GM12878 (cell line): ENCODE results near the gene LTN1. TPM values are rescaled to one million over a fixed set of nuclear protein-coding genes. Genes with fewer than 3 reads are reported as not detected.

Source experiments
- ATAC-seq: fragments of 200-7000 bp; cut with Tn5 transposase; 3 replicates; pipeline ENCODE4 v1.9.1; 2020; ENCODE audit warnings: mild to moderate bottlenecking, moderate library complexity
- BruUV-seq: library from RNA; stranded (reverse); fragments of 400-500 nt; replicated peaks from 2 replicates; lab custom pipeline; 2021; lab: Mats Ljungman, UMichigan
- CTCF ChIA-PET: fragments of 300-600 bp; sonication (Branson Sonifier 250); formaldehyde crosslinking; extraction: SDS; loops from one replicate; lab custom pipeline; 2021; ENCODE audit warnings: inconsistent platforms; lab: Yijun Ruan, JAX
- POLR2A ChIA-PET: fragments of 350-600 bp; formaldehyde crosslinking; extraction: SDS; loops from one replicate; lab custom pipeline; 2021; ENCODE audit warnings: inconsistent platforms; lab: Charles Lee
- RAD21 ChIA-PET: fragments of 300-600 bp; sonication (Branson Sonifier 250); formaldehyde crosslinking; loops from one replicate; lab custom pipeline; 2023; ENCODE audit warnings: antibody characterized with exemption; ENCODE audit not compliant: unreplicated experiment; lab: Charles Lee
- SMC1A ChIA-PET: fragments of 300-600 bp; sonication (Branson Sonifier 250); formaldehyde crosslinking; loops from one replicate; lab custom pipeline; 2023; ENCODE audit not compliant: unreplicated experiment, uncharacterized antibody; lab: Charles Lee
- DNase-seq: peaks from one replicate; pipeline ENCODE4 v3.0.0-alpha.2; 2011; ENCODE audit warnings: low read depth, low spot score
- FAIRE-seq: peaks from 3 replicates; lab custom pipeline; 2011; peaks lifted over from hg19 to GRCh38; lab: Jason Lieb, UNC
- H2AFZ ChIP-seq: 2 replicates; pipeline ENCODE4 v1.6.0; 2011; ENCODE audit warnings: low read depth, low read length, control low read depth; ENCODE audit not compliant: control insufficient read depth
- H3K27ac ChIP-seq: 2 replicates; pipeline ENCODE4 v1.5.1; 2011; ENCODE audit warnings: control low read depth; ENCODE audit not compliant: control insufficient read depth, insufficient read depth
- H3K27me3 ChIP-seq, 2 experiments: replicated peaks in 1 of 2; 2 replicates each; pipeline versions ENCODE4 v1.6.0 to v1.6.1; 2011; ENCODE audit warnings: low read length in 1 of 2; ENCODE audit not compliant: control insufficient read depth in 2 of 2, insufficient read depth in 2 of 2
- H3K36me3 ChIP-seq, 2 experiments: 2 replicates each; pipeline ENCODE4 v1.5.1; 2011; ENCODE audit warnings: low read length in 1 of 2; ENCODE audit not compliant: control insufficient read depth in 2 of 2, insufficient read depth in 2 of 2
- H3K4me1 ChIP-seq: 2 replicates; pipeline ENCODE4 v1.6.1; 2011; ENCODE audit warnings: mild to moderate bottlenecking, low read length, moderate library complexity, mixed read lengths; ENCODE audit not compliant: control insufficient read depth, insufficient read depth
- H3K4me2 ChIP-seq: 2 replicates; pipeline ENCODE4 v1.6.0; 2011; ENCODE audit warnings: control low read depth; ENCODE audit not compliant: control insufficient read depth, insufficient read depth
- H3K4me3 ChIP-seq: fragments of 200-600 bp; sonication (generic); 2 replicates; pipeline ENCODE4 v1.5.1; 2016
- H3K79me2 ChIP-seq: 2 replicates; pipeline ENCODE4 v1.6.0; 2011; ENCODE audit warnings: low read length; ENCODE audit not compliant: control insufficient read depth, insufficient read depth
- H3K9ac ChIP-seq: 2 replicates; pipeline ENCODE4 v1.8.0; 2011; ENCODE audit warnings: low read length, control low read depth, mixed read lengths; ENCODE audit not compliant: control insufficient read depth, insufficient read depth
- H3K9me3 ChIP-seq: replicated peaks from 3 replicates; pipeline ENCODE4 v1.5.1; 2011; ENCODE audit warnings: mild to moderate bottlenecking, low read length; ENCODE audit not compliant: control insufficient read depth, insufficient read depth
- H4K20me1 ChIP-seq: 2 replicates; pipeline ENCODE4 v1.6.0; 2011; ENCODE audit not compliant: control insufficient read depth, insufficient read depth
- CHD4 ChIP-seq: fragments of 200-600 bp; sonication (generic); IDR thresholded peaks from 2 replicates; pipeline ENCODE4 v1.6.1; 2016; ENCODE audit warnings: mild to moderate bottlenecking
- FOXM1 ChIP-seq: IDR thresholded peaks from 2 replicates; pipeline ENCODE4 v1.6.1; 2012; ENCODE audit warnings: low read depth, mild to moderate bottlenecking, inconsistent platforms, low read length, moderate library complexity
- JUND ChIP-seq: IDR thresholded peaks from 2 replicates; pipeline ENCODE4 v1.6.1; 2012; ENCODE audit warnings: low read depth, mild to moderate bottlenecking, low read length, improper control_type of control experiment, moderate library complexity
- KDM1A ChIP-seq: fragments of 200-600 bp; sonication (generic); IDR thresholded peaks from 2 replicates; pipeline ENCODE4 v1.6.1; 2016; ENCODE audit warnings: borderline replicate concordance
- RAD51 ChIP-seq: fragments of 450-650 bp; IDR thresholded peaks from 2 replicates; pipeline ENCODE4 v1.6.1; 2016; ENCODE audit warnings: moderate library complexity, mild to moderate bottlenecking, inconsistent platforms
- SMAD1 ChIP-seq: fragments of 450-650 bp; IDR thresholded peaks from 2 replicates; pipeline ENCODE4 v1.6.1; 2018; ENCODE audit warnings: mild to moderate bottlenecking, low read depth; ENCODE audit not compliant: partially characterized antibody
- SREBF2 ChIP-seq: IDR thresholded peaks from 2 replicates; pipeline ENCODE4 v1.6.1; 2012; ENCODE audit warnings: mild to moderate bottlenecking, low read length
- SUZ12 ChIP-seq: fragments of 200-600 bp; sonication (generic); IDR thresholded peaks from one replicate; pipeline ENCODE4 v1.6.1; 2018; ENCODE audit warnings: antibody characterized with exemption, mild to moderate bottlenecking; ENCODE audit not compliant: unreplicated experiment
- ZNF24 ChIP-seq: fragments of 450-650 bp; IDR thresholded peaks from 2 replicates; pipeline ENCODE4 v1.6.1; 2017; ENCODE audit warnings: antibody characterized with exemption, mild to moderate bottlenecking
- ZNF384 ChIP-seq: IDR thresholded peaks from 2 replicates; pipeline ENCODE4 v1.6.1; 2012; ENCODE audit warnings: low read depth, mild to moderate bottlenecking, low read length, improper control_type of control experiment, borderline replicate concordance
- whole genome bisulfite sequencing: methylation state at CpG from one replicate; pipeline ENCODE4 v1.1.6; 2016; ENCODE audit warnings: low lambda C conversion rate; ENCODE audit not compliant: insufficient replicate concordance, insufficient coverage; ENCODE audit errors: missing lambda C conversion rate; 5-methylcytosine and 5-hydroxymethylcytosine counted together
- in situ Hi-C: fragments of 300-500 bp; cut with MboI; formaldehyde crosslinking; loops from 9 replicates; pipeline ENCODE4 v1.14.3; 2018; ENCODE audit warnings: mixed read lengths
- intact Hi-C: fragments of 100-400 bp; cut with micrococcal nuclease; formaldehyde crosslinking; loops from one replicate; pipeline ENCODE4 v1.14.2; 2022; ENCODE audit not compliant: unreplicated experiment
- polyA plus RNA-seq, 11 experiments: library from polyadenylated mRNA; depleted of rRNA in 4 of 11; unstranded in 6 of 11; stranded (reverse) in 5 of 11; fragments of >200 nt; fragmentation: Nextera tagmentation in 4 of 11; fragmentation: Illumina TruSeq in 1 of 11; extraction: Ambion mirVana in 4 of 11; extraction: Trizol in 1 of 11; gene quantifications; 1 replicate in 1 of 11; 2 replicates in 10 of 11; pipeline versions ENCODE4 v1.2.1 to v1.2.3, GENCODE V29; 2011 to 2016; ENCODE audit warnings: inconsistent platforms in 2 of 11, missing spikeins in 2 of 11, low read depth in 1 of 11
- total RNA-seq, 4 experiments: library from RNA; depleted of rRNA in 3 of 4; stranded (reverse); fragments of >200 nt in 3 of 4; fragmentation: Illumina TruSeq in 1 of 4; extraction: Trizol in 1 of 4; gene quantifications; 2 replicates each; pipeline versions ENCODE4 v1.2.1 to v1.2.3, GENCODE V29; 2013 to 2021
- TF ChIP-seq, protein P1 (sequence below): fragments of 450-650 bp; IDR thresholded peaks from 2 replicates; pipeline ENCODE4 v1.6.1; 2017; ENCODE audit warnings: antibody characterized with exemption, mild to moderate bottlenecking, moderate library complexity
- TF ChIP-seq, protein P2 (sequence below): fragments of 450-650 bp; IDR thresholded peaks from 2 replicates; pipeline ENCODE4 v1.6.1; 2017; ENCODE audit warnings: mild to moderate bottlenecking, low read depth, inconsistent platforms; ENCODE audit not compliant: poor library complexity, severe bottlenecking
- TF ChIP-seq, protein P3 (sequence below): IDR thresholded peaks from 2 replicates; pipeline ENCODE4 v1.6.1; 2012; ENCODE audit warnings: low read depth, low read length, improper control_type of control experiment
- TF ChIP-seq, protein P4 (sequence below): fragments of 450-650 bp; formaldehyde crosslinking; IDR thresholded peaks from 2 replicates; pipeline ENCODE4 v1.4.0; 2020; ENCODE audit warnings: mild to moderate bottlenecking, moderate library complexity

Gene LTN1
- total and polyA plus RNA-seq, 10 of the 15 experiments (the other 5 are each of a cell fraction or from before 2014, with no cell fraction given): 3.5 to 17.3 (median 12.3) TPM

GRCh38 chr21:28936036-28936435 is 56.6 kb downstream of the LTN1 start (continued):
- TF ChIP-seq RAD51: no peak

- H4K20me1 ChIP-seq: no peaks in the 10 kb centered on the region
- no peak overlapping the region for H3K4me3 ChIP-seq
- ATAC-seq (no peak), FAIRE-seq (no peak)
- H2AFZ ChIP-seq: no peak overlapping the region
- ChIA-PET RAD21 (no interaction called here), CTCF (interaction anchor here (1.2 kb wide), 1 partner anchor 10 kb away, joined by 3 read pairs; no protein-coding TSS in a partner anchor)
- no peak overlapping the region for H3K4me2 ChIP-seq
- no peaks in the 10 kb centered on the region for H3K4me1 ChIP-seq
- intact Hi-C loops: no loop called here
- no peaks in the 10 kb centered on the region for H3K9me3 ChIP-seq
- H3K9ac ChIP-seq: no peak overlapping the region
- TF ChIP-seq, protein P1, sequence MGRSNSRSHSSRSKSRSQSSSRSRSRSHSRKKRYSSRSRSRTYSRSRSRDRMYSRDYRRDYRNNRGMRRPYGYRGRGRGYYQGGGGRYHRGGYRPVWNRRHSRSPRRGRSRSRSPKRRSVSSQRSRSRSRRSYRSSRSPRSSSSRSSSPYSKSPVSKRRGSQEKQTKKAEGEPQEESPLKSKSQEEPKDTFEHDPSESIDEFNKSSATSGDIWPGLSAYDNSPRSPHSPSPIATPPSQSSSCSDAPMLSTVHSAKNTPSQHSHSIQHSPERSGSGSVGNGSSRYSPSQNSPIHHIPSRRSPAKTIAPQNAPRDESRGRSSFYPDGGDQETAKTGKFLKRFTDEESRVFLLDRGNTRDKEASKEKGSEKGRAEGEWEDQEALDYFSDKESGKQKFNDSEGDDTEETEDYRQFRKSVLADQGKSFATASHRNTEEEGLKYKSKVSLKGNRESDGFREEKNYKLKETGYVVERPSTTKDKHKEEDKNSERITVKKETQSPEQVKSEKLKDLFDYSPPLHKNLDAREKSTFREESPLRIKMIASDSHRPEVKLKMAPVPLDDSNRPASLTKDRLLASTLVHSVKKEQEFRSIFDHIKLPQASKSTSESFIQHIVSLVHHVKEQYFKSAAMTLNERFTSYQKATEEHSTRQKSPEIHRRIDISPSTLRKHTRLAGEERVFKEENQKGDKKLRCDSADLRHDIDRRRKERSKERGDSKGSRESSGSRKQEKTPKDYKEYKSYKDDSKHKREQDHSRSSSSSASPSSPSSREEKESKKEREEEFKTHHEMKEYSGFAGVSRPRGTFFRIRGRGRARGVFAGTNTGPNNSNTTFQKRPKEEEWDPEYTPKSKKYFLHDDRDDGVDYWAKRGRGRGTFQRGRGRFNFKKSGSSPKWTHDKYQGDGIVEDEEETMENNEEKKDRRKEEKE: no peak
- TF ChIP-seq, protein P2, sequence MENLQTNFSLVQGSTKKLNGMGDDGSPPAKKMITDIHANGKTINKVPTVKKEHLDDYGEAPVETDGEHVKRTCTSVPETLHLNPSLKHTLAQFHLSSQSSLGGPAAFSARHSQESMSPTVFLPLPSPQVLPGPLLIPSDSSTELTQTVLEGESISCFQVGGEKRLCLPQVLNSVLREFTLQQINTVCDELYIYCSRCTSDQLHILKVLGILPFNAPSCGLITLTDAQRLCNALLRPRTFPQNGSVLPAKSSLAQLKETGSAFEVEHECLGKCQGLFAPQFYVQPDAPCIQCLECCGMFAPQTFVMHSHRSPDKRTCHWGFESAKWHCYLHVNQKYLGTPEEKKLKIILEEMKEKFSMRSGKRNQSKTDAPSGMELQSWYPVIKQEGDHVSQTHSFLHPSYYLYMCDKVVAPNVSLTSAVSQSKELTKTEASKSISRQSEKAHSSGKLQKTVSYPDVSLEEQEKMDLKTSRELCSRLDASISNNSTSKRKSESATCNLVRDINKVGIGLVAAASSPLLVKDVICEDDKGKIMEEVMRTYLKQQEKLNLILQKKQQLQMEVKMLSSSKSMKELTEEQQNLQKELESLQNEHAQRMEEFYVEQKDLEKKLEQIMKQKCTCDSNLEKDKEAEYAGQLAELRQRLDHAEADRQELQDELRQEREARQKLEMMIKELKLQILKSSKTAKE: no peak
- TF ChIP-seq, protein P3, sequence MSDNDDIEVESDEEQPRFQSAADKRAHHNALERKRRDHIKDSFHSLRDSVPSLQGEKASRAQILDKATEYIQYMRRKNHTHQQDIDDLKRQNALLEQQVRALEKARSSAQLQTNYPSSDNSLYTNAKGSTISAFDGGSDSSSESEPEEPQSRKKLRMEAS: no peak
- TF ChIP-seq SUZ12 (no peak), KDM1A (no peak), SMAD1 (no peak), ZNF384 (no peak), CHD4 (no peak), ZNF24 (no peak), FOXM1 (no peak), JUND (no peak), SREBF2 (no peak)
- TF ChIP-seq, protein P4, sequence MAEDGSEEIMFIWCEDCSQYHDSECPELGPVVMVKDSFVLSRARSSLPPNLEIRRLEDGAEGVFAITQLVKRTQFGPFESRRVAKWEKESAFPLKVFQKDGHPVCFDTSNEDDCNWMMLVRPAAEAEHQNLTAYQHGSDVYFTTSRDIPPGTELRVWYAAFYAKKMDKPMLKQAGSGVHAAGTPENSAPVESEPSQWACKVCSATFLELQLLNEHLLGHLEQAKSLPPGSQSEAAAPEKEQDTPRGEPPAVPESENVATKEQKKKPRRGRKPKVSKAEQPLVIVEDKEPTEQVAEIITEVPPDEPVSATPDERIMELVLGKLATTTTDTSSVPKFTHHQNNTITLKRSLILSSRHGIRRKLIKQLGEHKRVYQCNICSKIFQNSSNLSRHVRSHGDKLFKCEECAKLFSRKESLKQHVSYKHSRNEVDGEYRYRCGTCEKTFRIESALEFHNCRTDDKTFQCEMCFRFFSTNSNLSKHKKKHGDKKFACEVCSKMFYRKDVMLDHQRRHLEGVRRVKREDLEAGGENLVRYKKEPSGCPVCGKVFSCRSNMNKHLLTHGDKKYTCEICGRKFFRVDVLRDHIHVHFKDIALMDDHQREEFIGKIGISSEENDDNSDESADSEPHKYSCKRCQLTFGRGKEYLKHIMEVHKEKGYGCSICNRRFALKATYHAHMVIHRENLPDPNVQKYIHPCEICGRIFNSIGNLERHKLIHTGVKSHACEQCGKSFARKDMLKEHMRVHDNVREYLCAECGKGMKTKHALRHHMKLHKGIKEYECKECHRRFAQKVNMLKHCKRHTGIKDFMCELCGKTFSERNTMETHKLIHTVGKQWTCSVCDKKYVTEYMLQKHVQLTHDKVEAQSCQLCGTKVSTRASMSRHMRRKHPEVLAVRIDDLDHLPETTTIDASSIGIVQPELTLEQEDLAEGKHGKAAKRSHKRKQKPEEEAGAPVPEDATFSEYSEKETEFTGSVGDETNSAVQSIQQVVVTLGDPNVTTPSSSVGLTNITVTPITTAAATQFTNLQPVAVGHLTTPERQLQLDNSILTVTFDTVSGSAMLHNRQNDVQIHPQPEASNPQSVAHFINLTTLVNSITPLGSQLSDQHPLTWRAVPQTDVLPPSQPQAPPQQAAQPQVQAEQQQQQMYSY (CRISPR knock-in tag): no peak
- TF ChIP-seq, all 136 proteins: peak for 0
- Histone ChIP-seq H3K27ac (no peak overlapping the region), H3K79me2 (no peaks in the 10 kb centered on the region), H3K27me3 (no peaks in the 10 kb centered on the region), H3K36me3 (peaks cover 0 to 22% of the 10 kb centered on the region in 2 experiments; a peak in 2 of 4 replicates)
- in situ Hi-C loops: no loop called here
- ChIA-PET POLR2A (no interaction called here), SMC1A (interaction anchor here (0.6 kb wide), 1 partner anchor 185 kb away, joined by 3 read pairs; no protein-coding TSS in a partner anchor)
- DNase-seq: no peak
- no TSS peak for BruUV-seq
- WGBS: 95% methylated on average over 2 of the region's 2 CpGs
Measured at GRCh38 chr21:28932717-28933116, 60.0 kb downstream of the LTN1 start.
